NCI-H1436 (cell line): Measurements from ENCODE around the gene MINAR1.

Source experiments
- DNase-seq: peaks from one replicate; lab custom pipeline; 2025; lab: John Stamatoyannopoulos, UW

The MINAR1 gene

GRCh38 chr15:79430901-79431635, 1.1 kb upstream of the MINAR1 start:
- DNase-seq, result no peak

GRCh38 chr15:79432345-79433275, 474 bp downstream of the MINAR1 start:
- DNase-seq, result no peak

DNA sequence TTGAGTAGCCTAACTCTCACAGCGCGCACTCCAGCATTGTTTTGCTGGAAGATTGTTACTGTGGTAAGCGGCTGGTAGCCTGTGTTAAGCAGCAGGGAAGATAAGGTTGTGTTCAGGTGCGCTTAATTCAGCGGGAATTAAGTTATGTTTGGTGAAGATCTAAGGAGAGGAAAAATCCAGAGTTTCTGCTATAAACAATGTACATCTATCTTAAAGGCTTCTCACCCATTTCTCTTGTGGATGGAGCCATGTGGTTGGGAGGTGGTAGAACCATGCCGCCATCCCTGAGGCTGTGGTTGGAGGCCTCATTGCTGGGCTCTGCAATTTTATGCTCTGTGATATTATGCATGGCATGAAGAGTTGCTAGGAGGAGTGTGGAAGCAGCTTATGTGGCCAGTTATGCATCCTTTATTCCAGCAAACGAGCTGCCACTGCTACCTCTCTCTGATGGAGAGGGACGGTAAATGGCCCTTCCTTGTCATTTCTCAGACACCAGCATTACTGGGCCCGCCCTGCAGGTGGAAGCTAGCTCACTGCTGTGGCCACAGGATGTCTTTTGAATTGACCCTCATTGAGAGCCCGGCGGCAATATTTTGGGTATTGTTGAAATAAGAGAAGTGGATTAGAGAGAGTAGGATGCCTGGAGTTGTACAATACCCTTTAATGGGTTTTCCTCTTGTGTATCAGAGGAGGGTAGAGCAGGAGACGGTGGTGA, 1.3 kb downstream of the MINAR1 start:
- no peak for DNase-seq

DNA sequence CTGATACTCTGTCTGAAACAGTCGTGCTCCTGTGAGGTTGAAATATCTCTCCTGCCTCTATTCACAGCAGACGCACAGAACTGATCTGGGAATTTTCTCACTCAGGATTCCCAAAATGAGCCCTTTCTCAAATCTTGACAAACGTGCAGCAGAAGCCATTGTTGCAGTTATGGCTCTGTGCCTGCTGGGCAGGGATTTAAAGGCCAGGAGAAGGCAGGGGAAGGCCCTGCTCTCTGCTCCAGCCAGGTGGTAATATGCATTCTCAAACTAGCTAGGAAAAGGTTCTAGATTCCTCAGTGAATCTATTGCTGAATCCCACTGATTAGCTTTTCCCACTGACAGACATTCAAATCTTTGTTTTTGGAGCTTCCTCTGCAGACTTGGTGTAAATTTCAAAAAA, 2.2 kb downstream of the MINAR1 start:
- no peak for DNase-seq

- DNase-seq, result no peak
Measured at GRCh38 chr15:79436037-79436780, 4.1 kb downstream of the MINAR1 start.

GRCh38 chr15:79437275-79438000, 5.3 kb downstream of the MINAR1 start:
- DNase-seq, result no peak

GRCh38 chr15:79439236-79439635, 7.1 kb downstream of the MINAR1 start:
- no peak for DNase-seq

DNA sequence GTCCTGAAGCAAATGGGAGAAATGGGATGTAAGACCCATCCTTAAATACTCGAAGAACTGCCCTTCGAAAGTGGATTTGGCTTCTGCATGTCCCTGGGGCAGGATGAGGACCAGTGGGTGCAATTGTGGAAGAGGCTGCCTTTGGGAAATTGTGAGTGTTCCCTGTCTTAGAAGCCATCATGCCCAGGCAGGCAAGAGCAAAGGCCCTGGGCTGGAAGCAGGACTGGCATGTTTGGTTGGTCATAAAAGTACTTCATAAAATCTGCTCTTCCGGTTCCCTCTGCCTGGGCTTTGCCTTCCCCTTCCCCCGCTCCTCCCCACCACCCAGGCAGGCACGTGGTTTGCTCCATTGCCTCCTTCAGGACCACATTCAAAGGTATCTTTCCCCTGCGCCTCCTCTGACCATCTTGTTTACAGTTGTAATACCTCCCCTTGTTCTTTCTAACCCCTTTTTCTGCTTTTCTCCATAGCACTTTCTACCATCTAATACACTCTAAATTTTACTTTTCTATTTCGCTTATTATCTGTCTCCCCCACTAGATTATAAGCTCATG, 8.3 kb downstream of the MINAR1 start:
- no peak for DNase-seq

- DNase-seq, result no peak
Measured at GRCh38 chr15:79442911-79443310, 10.8 kb downstream of the MINAR1 start.

DNA sequence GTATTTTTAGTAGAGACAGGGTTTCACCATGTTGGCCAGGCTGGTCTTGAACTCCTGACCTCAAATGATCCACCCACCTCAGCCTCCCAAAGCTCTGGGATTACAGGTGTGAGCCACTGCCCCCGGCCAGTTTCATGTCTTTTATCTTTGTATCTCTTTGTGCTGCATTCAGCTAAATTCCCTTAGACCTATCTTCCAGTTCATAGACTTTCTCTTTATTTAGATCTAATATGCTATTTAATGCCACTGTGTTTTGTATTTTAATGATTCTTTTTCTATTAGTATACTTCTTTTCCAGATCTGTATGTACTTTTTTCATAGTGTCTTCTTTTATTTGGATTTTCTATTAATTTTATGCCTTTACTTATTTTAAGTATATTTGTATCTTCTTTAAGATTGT, 14.9 kb downstream of the MINAR1 start:
- DNase-seq, result no peak

- DNase-seq, result no peak
Measured at GRCh38 chr15:79450648-79451047, 18.5 kb downstream of the MINAR1 start.

- DNase-seq, result no peak
Measured at GRCh38 chr15:79451361-79451999, 19.3 kb downstream of the MINAR1 start.

DNA sequence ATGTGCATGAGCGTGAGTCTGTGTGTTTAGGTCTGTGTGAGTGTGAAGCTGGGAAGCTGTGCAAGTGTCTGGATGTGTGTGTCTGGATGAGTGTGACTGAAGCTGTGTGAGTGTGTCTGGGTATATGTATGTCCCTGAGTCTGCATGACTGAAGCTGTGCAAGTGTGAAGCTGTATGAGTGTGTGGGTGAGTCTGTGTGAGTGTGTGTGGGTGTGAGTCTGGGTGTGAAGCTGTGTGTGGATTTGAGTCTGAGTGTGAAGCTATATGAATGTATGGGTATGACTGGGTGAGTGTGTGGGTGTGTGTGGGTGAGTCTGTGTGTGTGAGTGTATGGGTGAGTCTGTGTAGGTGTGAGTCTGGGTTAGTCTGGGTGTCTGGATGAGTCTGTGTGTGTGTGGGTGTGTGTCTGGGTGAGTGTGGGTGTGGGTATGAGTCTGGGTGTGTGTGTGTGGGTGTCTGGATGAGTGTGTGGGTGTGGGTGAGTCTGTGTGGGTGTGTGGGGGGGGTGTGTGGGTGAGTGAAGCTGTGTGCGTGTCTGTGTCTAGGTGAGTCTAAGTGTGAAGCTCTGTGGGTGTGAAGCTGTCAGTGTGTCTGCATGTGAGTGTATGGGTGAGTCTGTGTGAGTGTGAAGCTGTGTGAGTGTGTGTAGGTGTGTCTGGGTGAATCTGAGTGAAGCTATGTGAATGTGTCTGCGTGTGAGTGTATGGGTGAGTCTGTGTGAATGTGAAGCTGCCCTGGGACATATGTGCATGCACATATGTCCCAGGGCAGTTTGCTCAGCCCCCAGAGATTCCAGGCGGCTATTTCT, 20.3 kb downstream of the MINAR1 start:
- DNase-seq, result no peak

DNA sequence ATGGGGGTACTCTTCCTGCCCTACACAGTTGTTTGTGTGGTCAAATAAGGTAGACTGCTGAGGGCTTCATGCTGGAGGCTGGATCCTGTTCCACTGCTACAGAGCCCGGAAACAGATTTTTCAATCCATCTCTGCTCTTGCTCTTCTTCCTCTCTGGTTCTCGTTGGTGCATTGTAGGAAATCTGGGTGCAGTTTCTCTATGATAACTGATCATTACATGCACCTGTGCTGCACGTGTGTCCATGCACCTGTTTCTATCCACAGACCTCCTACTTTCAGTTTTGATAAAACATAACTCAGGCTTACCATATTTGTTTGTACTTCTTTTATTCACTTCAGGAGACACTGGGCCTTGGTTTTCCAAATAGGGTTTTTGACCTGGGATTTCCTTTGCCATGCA, 21.3 kb downstream of the MINAR1 start:
- no peak for DNase-seq

- no peak for DNase-seq
Measured at GRCh38 chr15:79454063-79454462, 21.9 kb downstream of the MINAR1 start.

GRCh38 chr15:79455361-79455760, 23.2 kb downstream of the MINAR1 start:
- DNase-seq, result no peak

GRCh38 chr15:79455943-79456342, 23.8 kb downstream of the MINAR1 start:
- no peak for DNase-seq

GRCh38 chr15:79458491-79458890, 26.4 kb downstream of the MINAR1 start:
- DNase-seq, result no peak

DNA sequence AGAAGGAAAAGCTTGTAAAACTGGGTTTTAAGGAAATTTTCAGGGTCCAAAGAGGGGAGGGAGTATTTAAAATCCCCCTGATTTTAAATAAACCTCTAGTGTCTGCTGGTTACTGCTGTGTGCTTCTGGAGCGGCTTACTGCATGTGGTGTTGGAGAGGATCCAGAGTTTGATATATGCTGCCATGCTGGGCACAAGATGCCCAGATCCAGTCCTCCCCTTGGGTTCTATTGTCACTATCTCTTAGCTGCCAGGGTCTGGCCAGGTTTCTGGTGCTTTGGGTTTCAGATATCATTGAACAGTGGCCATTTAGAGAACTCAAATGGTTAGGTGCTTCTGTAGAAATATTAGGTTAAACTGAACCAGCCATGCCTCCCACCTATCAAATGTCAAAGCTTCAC, 27.5 kb downstream of the MINAR1 start:
- no peak for DNase-seq
